ENCODE data around the gene HMCN1. TPM values are rescaled to one million over a fixed set of nuclear protein-coding genes. Genes with fewer than 3 reads are reported as not detected.

The HMCN1 gene
- total RNA-seq, 2 donors from 2014 or later: 3.5 to 9.9 TPM

DNA sequence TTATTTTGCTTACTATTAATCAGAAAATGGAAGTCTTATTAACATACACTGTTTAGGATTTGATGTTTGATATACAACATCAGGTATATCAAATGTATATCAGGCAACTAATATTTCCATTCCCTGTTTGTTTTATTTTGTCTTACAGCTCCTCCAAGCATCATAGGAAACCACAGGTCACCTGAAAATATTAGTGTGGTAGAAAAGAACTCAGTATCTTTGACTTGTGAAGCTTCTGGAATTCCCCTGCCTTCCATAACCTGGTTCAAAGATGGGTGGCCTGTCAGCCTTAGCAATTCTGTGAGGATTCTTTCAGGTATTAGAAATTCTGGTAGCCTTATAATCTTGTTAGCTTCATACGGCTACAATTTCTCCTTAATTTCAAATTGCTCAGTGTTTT is 322.9 kb downstream of the HMCN1 start:
- TF ChIP-seq POLR2AphosphoS5 (IDR thresholded peaks at IDR 0.05) (no peak), POLR2A (IDR thresholded peaks at IDR 0.05) (no peak)
- TF ChIP-seq, protein P1, sequence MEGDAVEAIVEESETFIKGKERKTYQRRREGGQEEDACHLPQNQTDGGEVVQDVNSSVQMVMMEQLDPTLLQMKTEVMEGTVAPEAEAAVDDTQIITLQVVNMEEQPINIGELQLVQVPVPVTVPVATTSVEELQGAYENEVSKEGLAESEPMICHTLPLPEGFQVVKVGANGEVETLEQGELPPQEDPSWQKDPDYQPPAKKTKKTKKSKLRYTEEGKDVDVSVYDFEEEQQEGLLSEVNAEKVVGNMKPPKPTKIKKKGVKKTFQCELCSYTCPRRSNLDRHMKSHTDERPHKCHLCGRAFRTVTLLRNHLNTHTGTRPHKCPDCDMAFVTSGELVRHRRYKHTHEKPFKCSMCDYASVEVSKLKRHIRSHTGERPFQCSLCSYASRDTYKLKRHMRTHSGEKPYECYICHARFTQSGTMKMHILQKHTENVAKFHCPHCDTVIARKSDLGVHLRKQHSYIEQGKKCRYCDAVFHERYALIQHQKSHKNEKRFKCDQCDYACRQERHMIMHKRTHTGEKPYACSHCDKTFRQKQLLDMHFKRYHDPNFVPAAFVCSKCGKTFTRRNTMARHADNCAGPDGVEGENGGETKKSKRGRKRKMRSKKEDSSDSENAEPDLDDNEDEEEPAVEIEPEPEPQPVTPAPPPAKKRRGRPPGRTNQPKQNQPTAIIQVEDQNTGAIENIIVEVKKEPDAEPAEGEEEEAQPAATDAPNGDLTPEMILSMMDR (IDR thresholded peaks at IDR 0.05): no peak
- Histone ChIP-seq H3K36me3 (no peaks in the 10 kb centered on the region), H3K4me3 (no peak overlapping the region), H3K4me1 (replicated peaks) (no peaks in the 10 kb centered on the region), H3K9me3 (no peaks in the 10 kb centered on the region), H3K27me3 (replicated peaks; ENCODE audit: insufficient read depth) (no peaks in the 10 kb centered on the region), H3K27ac (no peak overlapping the region)
- 94% methylated on average over 1 of the region's 1 CpG for WGBS
- intact Hi-C loops (cut with DNase I): no loop called here
- no peak for DNase-seq (ENCODE audit: low spot score)

DNA sequence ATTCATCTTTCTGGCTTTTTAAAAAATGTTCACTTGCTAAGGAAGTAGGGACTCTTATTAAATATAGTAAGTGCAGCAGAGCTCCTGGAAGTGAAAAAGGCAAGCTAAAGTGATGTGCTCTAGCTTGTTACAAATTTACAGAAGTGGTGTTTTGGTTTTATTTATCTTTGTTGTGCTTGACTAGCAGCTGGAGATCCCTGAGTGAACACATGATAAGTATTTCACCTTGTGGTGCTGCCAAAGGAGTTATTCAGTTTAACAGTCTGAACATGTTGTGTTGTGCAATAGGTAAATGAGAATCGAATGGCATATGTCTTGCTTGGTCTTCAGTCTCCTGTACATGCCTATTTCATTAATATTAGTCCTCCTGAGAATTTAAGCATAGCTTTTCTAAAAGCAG is 325.1 kb downstream of the HMCN1 start:
- H3K4me1 ChIP-seq (replicated peaks): no peaks in the 10 kb centered on the region
- H3K4me3 ChIP-seq: no peak overlapping the region
- peak; percentile 64 for TF ChIP-seq POLR2AphosphoS5 (IDR thresholded peaks at IDR 0.05)
- TF ChIP-seq, protein P1 (IDR thresholded peaks at IDR 0.05): no peak
- intact Hi-C loops (cut with DNase I): no loop called here
- 17% methylated on average over 1 of the region's 1 CpG for WGBS
- H3K27me3 ChIP-seq (replicated peaks; ENCODE audit: insufficient read depth): no peaks in the 10 kb centered on the region
- peak; percentile 46 for DNase-seq (ENCODE audit: low spot score)
- H3K36me3 ChIP-seq: no peaks in the 10 kb centered on the region
- H3K9me3 ChIP-seq: no peaks in the 10 kb centered on the region
- H3K27ac ChIP-seq: peak overlapping the region in 1 of 2 donors; percentile 5

DNA sequence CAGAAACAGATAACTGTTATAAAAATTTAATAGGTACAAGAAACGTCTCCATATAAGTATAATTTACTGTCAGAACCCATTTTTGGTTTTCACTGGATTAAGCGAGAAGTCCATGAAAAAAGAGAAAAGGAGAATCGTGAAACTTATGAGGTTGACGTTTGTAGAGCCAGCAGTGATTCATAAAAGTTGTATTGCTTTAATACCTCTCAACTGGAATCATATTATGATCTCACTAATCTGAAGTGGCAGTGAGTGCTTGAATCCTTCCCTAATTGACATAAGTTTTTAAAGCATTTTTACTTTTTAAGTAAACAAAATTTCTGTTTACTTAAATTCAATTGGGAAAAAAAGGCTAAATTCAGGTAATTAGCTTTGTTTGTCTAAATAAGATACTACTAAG is 325.6 kb downstream of the HMCN1 start:
- no peaks in the 10 kb centered on the region for H3K27me3 ChIP-seq (replicated peaks; ENCODE audit: insufficient read depth)
- TF ChIP-seq, protein P1 (IDR thresholded peaks at IDR 0.05): no peak
- no peak for TF ChIP-seq POLR2AphosphoS5 (IDR thresholded peaks at IDR 0.05)
- peak overlapping the region in 1 of 2 donors; percentile 5 for H3K27ac ChIP-seq
- intact Hi-C loops (cut with DNase I): no loop called here
- 23% methylated on average over 4 of the region's 4 CpGs for WGBS
- no peaks in the 10 kb centered on the region for H3K36me3 ChIP-seq
- H3K9me3 ChIP-seq: no peaks in the 10 kb centered on the region
- no peak for DNase-seq (ENCODE audit: low spot score)
- H3K4me1 ChIP-seq (replicated peaks): no peaks in the 10 kb centered on the region
- H3K4me3 ChIP-seq: no peak overlapping the region

DNA sequence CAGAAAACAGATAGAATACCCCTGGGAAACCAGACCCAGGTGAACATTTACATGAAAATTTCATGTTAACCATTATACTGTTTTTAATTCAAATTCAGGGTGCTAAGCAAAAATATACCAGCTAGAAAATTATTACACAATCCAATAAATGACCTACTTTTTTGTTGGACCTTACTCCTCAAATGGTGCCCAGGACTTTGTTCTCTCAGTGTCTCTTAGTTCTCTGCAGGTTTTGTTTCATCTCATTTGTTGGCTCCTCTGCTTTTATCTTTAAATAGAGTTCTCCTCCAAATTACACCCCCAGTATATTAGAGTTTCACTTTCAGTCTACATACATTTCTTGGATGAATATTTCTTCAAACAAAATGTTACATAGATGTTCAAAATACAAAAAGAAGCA is 326.0 kb downstream of the HMCN1 start:
- DNase-seq (ENCODE audit: low spot score): no peak
- TF ChIP-seq POLR2A (IDR thresholded peaks at IDR 0.05) (no peak), POLR2AphosphoS5 (IDR thresholded peaks at IDR 0.05) (no peak)
- TF ChIP-seq, protein P1 (IDR thresholded peaks at IDR 0.05): no peak
- Histone ChIP-seq H3K4me1 (replicated peaks) (no peaks in the 10 kb centered on the region), H3K36me3 (no peaks in the 10 kb centered on the region), H3K9me3 (no peaks in the 10 kb centered on the region), H3K27ac (no peak overlapping the region), H3K27me3 (replicated peaks; ENCODE audit: insufficient read depth) (no peaks in the 10 kb centered on the region), H3K4me3 (no peak overlapping the region)
- intact Hi-C loops (cut with DNase I): no loop called here

DNA sequence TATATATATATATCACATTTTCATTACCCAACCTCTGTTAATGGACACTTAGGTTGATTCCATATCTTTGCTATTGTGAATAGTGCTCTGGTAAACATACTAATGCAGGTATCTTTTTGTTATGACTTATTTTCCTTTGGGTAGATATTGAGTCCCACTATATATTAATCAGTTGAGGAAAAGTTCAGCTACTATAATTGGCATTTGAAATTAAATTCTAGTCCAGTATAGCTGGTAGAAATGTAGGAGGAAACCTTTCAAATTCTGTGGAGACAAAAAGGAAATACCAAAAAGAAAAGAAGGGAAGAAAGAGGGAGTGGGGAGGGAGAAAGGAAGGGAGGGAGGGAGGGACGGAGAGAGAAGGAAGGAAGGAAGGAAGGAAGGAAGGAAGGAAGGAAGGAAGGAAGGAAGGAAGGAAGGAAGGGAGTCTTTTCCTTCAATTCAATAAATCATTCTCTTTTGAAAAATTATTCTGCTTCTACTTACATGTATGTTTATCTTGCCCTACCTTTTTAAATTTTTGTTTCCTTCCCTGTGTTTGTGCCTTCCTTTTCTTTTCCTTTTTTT is 329.0 kb downstream of the HMCN1 start:
- H3K27me3 ChIP-seq (replicated peaks; ENCODE audit: insufficient read depth): no peaks in the 10 kb centered on the region
- no peaks in the 10 kb centered on the region for H3K9me3 ChIP-seq
- H3K36me3 ChIP-seq: no peaks in the 10 kb centered on the region
- no peaks in the 10 kb centered on the region for H3K4me1 ChIP-seq (replicated peaks)
- TF ChIP-seq POLR2AphosphoS5 (IDR thresholded peaks at IDR 0.05) (no peak), POLR2A (IDR thresholded peaks at IDR 0.05) (no peak)
- TF ChIP-seq, protein P1 (IDR thresholded peaks at IDR 0.05): no peak
- intact Hi-C loops (cut with DNase I): no loop called here
- no peak overlapping the region for H3K27ac ChIP-seq
- 60% methylated on average over 1 of the region's 1 CpG for WGBS
- DNase-seq (ENCODE audit: low spot score): no peak
- no peak overlapping the region for H3K4me3 ChIP-seq
